ENCODE measurements around the gene BACH2.
A peak's percentile ranks its signal among the peaks of the same experiment; 100 is the strongest.
"Not testable (repeated sequence)": the region's sequence is repeated elsewhere in the genome, so short reads cannot be mapped to it uniquely, and the experiment has no call there.

BACH2 gene

GRCh38 chr6:90126839-90127238, 169.8 kb downstream of the BACH2 start:
- no peaks in the 10 kb centered on the region for H3K9me3 Mint-ChIP-seq
- peaks cover 80% of the 10 kb centered on the region for H3K4me1 Mint-ChIP-seq (ENCODE audit: low read depth)
- peaks cover 54% of the 10 kb centered on the region for H3K36me3 Mint-ChIP-seq (ENCODE audit: low read depth)
- peak overlapping the region; percentile 54 for H3K27ac Mint-ChIP-seq
- no peaks in the 10 kb centered on the region for H3K27me3 Mint-ChIP-seq
- H3K4me3 Mint-ChIP-seq, result peak overlapping the region; percentile 42

DNA sequence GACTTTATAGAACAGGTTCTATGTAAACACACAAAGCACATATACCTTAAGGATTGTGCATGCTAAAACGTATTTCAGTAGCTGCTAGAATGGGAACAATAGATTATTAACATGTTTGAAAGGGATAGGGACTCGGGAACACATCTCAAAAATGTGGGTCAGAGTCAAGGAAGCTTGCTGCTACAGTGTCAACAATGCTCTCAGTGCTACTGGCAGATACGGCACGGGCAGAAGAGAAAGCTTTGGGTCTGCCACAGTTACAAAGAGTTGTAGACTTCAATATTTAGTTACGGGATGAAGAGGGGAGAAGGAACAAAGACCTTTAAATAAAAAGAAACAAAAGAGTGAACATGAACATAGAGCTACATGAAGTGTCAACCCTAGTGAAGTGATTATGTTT, 170.5 kb downstream of the BACH2 start:
- Mint-ChIP-seq H3K27ac (peak overlapping the region; percentile 37), H3K4me3 (peak overlapping the region; percentile 42), H3K4me1 (ENCODE audit: low read depth) (peaks cover 76% of the 10 kb centered on the region), H3K27me3 (no peaks in the 10 kb centered on the region), H3K36me3 (ENCODE audit: low read depth) (peaks cover 54% of the 10 kb centered on the region), H3K9me3 (no peaks in the 10 kb centered on the region)

DNA sequence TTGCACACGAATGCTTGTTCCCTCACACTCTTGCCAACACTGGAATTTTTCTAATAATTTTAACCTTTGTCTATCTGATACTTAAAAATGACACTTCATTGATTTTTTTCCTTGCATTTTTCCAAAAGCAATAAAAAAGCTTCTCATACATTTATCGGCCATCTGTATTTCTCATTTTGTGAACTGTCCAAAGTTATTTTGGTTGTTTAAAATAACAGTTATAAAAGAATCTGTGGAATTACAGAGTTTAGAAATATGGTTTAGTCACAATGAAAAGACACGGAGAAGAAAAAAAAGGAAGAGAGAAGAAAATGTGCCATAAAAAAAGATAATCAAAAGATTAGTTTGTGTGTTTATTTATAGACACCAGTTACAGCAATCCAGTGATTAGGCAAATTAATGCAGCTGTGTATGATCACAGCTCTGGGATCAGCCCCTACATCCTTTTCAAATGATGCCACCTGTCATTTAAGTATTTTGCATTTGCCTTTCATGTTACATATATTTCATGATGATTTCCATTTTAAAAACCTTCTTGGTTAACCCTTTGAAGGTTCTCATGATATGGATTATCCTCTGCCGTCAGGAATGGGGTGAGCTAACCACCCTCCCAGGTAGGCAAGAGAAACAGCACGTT, 171.7 kb downstream of the BACH2 start:
- Mint-ChIP-seq H3K9me3 (no peaks in the 10 kb centered on the region), H3K4me3 (no peak overlapping the region), H3K27me3 (no peaks in the 10 kb centered on the region), H3K36me3 (ENCODE audit: low read depth) (peaks cover 59% of the 10 kb centered on the region), H3K27ac (peak overlapping the region; percentile 58), H3K4me1 (ENCODE audit: low read depth) (peaks cover 77% of the 10 kb centered on the region)

GRCh38 chr6:90123831-90124230, 172.8 kb downstream of the BACH2 start:
- Mint-ChIP-seq H3K4me3 (no peak overlapping the region), H3K4me1 (ENCODE audit: low read depth) (peaks cover 89% of the 10 kb centered on the region), H3K36me3 (ENCODE audit: low read depth) (peaks cover 58% of the 10 kb centered on the region), H3K9me3 (no peaks in the 10 kb centered on the region), H3K27ac (peak overlapping the region; percentile 74), H3K27me3 (no peaks in the 10 kb centered on the region)

GRCh38 chr6:90121982-90122381, 174.7 kb downstream of the BACH2 start:
- peaks cover 94% of the 10 kb centered on the region for H3K4me1 Mint-ChIP-seq (ENCODE audit: low read depth)
- peaks cover 8% of the 10 kb centered on the region for H3K9me3 Mint-ChIP-seq
- H3K27me3 Mint-ChIP-seq, result no peaks in the 10 kb centered on the region
- H3K4me3 Mint-ChIP-seq, result peak overlapping the region; percentile 55
- H3K27ac Mint-ChIP-seq, result peak overlapping the region; percentile 91
- H3K36me3 Mint-ChIP-seq (ENCODE audit: low read depth), result peaks cover 56% of the 10 kb centered on the region

GRCh38 chr6:90120327-90120726, 176.3 kb downstream of the BACH2 start:
- peaks cover 57% of the 10 kb centered on the region for H3K36me3 Mint-ChIP-seq (ENCODE audit: low read depth)
- no peaks in the 10 kb centered on the region for H3K27me3 Mint-ChIP-seq
- peaks cover 87% of the 10 kb centered on the region for H3K4me1 Mint-ChIP-seq (ENCODE audit: low read depth)
- no peak overlapping the region for H3K4me3 Mint-ChIP-seq
- H3K9me3 Mint-ChIP-seq, result peaks cover 22% of the 10 kb centered on the region
- no peak overlapping the region for H3K27ac Mint-ChIP-seq

DNA sequence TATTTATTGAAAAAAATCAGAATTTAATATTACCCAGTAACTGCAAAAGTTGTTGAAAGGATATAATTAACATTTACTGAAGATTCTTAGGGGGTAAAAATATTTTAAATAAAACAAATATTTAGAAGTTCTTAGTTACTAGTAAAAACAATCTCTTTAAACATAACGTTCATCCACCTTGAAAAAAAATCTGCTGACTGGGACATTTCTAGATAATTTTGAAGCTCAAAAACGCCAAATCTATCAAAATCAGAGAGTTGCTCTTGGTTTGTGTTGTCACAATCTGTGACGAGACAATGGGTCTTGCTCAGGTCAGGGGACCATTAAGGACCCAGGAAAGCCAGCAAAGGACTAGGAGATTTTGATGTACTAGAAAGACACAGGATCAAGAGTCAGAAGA, 177.0 kb downstream of the BACH2 start:
- H3K36me3 Mint-ChIP-seq (ENCODE audit: low read depth), result peaks cover 62% of the 10 kb centered on the region

GRCh38 chr6:90118581-90118980, 178.1 kb downstream of the BACH2 start:
- Mint-ChIP-seq H3K27me3 (no peaks in the 10 kb centered on the region), H3K4me1 (ENCODE audit: low read depth) (peaks cover 84% of the 10 kb centered on the region), H3K36me3 (ENCODE audit: low read depth) (peaks cover 72% of the 10 kb centered on the region), H3K9me3 (peaks cover 33% of the 10 kb centered on the region), H3K4me3 (no peak overlapping the region), H3K27ac (no peak overlapping the region)

More for the DNA sequence above, 177.0 kb downstream of the BACH2 start:
- peak overlapping the region; percentile 21 for H3K4me3 Mint-ChIP-seq
- H3K4me1 Mint-ChIP-seq (ENCODE audit: low read depth), result peaks cover 84% of the 10 kb centered on the region
- no peak overlapping the region for H3K27ac Mint-ChIP-seq
- H3K27me3 Mint-ChIP-seq, result no peaks in the 10 kb centered on the region
- peaks cover 27% of the 10 kb centered on the region for H3K9me3 Mint-ChIP-seq

GRCh38 chr6:90118069-90118468, 178.6 kb downstream of the BACH2 start:
- H3K27me3 Mint-ChIP-seq, result no peaks in the 10 kb centered on the region
- no peak overlapping the region for H3K27ac Mint-ChIP-seq
- peaks cover 85% of the 10 kb centered on the region for H3K4me1 Mint-ChIP-seq (ENCODE audit: low read depth)
- H3K9me3 Mint-ChIP-seq, result peaks cover 39% of the 10 kb centered on the region
- peaks cover 75% of the 10 kb centered on the region for H3K36me3 Mint-ChIP-seq (ENCODE audit: low read depth)
- H3K4me3 Mint-ChIP-seq, result no peak overlapping the region

- not testable (repeated sequence) for H3K27me3 Mint-ChIP-seq, H3K27ac Mint-ChIP-seq, H3K4me3 Mint-ChIP-seq
- Mint-ChIP-seq H3K36me3 (ENCODE audit: low read depth) (peaks cover 77% of the 10 kb centered on the region), H3K9me3 (peaks cover 44% of the 10 kb centered on the region), H3K4me1 (ENCODE audit: low read depth) (peaks cover 89% of the 10 kb centered on the region)
Measured at GRCh38 chr6:90116126-90116525, 180.5 kb downstream of the BACH2 start.

GRCh38 chr6:90113389-90113788, 183.3 kb downstream of the BACH2 start:
- Mint-ChIP-seq H3K4me1 (ENCODE audit: low read depth) (peaks cover 89% of the 10 kb centered on the region), H3K36me3 (ENCODE audit: low read depth) (peaks cover 71% of the 10 kb centered on the region), H3K27ac (peak overlapping the region; percentile 32), H3K9me3 (peaks cover 44% of the 10 kb centered on the region), H3K4me3 (no peak overlapping the region), H3K27me3 (no peaks in the 10 kb centered on the region)

GRCh38 chr6:90111387-90111786, 185.3 kb downstream of the BACH2 start:
- Mint-ChIP-seq H3K9me3 (peaks cover 32% of the 10 kb centered on the region), H3K36me3 (ENCODE audit: low read depth) (peaks cover 63% of the 10 kb centered on the region), H3K27ac (peak overlapping the region; percentile 95), H3K27me3 (no peaks in the 10 kb centered on the region), H3K4me3 (peak overlapping the region; percentile 64), H3K4me1 (ENCODE audit: low read depth) (peaks cover 90% of the 10 kb centered on the region)

DNA sequence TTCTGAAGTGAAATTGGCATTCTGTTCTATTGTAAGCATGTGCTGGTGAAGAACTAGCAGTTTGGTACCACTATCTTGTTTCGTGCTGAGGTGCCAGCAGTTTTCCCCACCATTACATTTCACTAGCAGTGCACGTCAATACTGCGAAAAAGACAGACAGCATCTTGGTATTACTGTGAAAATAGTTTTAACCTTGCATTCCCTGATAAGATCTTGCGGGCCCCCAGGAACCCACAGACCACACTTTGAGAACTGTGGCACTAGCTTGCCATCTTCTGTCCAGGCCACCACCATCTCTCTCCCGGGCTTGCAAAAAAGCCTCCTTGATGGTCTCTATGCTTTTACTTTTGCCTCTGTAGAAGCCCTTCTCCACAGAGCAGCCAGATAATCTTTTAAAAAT, 185.7 kb downstream of the BACH2 start:
- peaks cover 28% of the 10 kb centered on the region for H3K9me3 Mint-ChIP-seq
- peak overlapping the region; percentile 95 for H3K27ac Mint-ChIP-seq
- H3K4me1 Mint-ChIP-seq (ENCODE audit: low read depth), result peaks cover 95% of the 10 kb centered on the region
- peak overlapping the region; percentile 64 for H3K4me3 Mint-ChIP-seq
- no peaks in the 10 kb centered on the region for H3K27me3 Mint-ChIP-seq
- H3K36me3 Mint-ChIP-seq (ENCODE audit: low read depth), result peaks cover 59% of the 10 kb centered on the region

GRCh38 chr6:90109141-90109540, 187.5 kb downstream of the BACH2 start:
- peaks cover 100% of the 10 kb centered on the region for H3K4me1 Mint-ChIP-seq (ENCODE audit: low read depth)
- no peaks in the 10 kb centered on the region for H3K27me3 Mint-ChIP-seq
- peak overlapping the region; percentile 72 for H3K4me3 Mint-ChIP-seq
- peaks cover 50% of the 10 kb centered on the region for H3K36me3 Mint-ChIP-seq (ENCODE audit: low read depth)
- H3K27ac Mint-ChIP-seq, result peak overlapping the region; percentile 86
- H3K9me3 Mint-ChIP-seq, result peaks cover 13% of the 10 kb centered on the region

DNA sequence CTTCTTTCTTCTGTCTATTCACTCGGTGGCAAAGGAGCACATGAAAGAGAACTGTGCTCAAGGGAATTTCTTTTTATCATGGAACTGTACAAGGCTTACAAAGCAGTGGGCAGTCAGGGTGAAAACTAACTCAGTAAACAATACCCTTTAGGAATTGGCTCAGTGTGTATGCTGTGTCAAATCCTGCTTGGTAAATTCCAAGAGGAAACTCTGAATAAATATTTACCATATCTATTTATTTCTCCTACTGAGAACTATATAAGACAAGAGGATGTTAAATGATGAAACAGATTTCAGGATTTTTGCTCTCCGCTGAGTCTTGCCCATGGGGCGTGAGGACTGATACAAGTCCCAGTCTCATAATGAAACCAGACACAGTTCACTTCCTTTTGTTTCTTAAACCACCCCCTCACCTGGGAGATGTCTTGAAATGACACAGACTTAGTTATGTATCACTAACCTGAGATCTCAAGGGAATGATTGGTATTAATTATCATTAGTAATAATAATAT, 188.8 kb downstream of the BACH2 start:
- no peaks in the 10 kb centered on the region for H3K27me3 Mint-ChIP-seq
- peak overlapping the region; percentile 87 for H3K27ac Mint-ChIP-seq
- H3K4me1 Mint-ChIP-seq (ENCODE audit: low read depth), result peaks cover 100% of the 10 kb centered on the region
- H3K36me3 Mint-ChIP-seq (ENCODE audit: low read depth), result peaks cover 50% of the 10 kb centered on the region
- peak overlapping the region; percentile 50 for H3K4me3 Mint-ChIP-seq
- peaks cover 3% of the 10 kb centered on the region for H3K9me3 Mint-ChIP-seq

- Mint-ChIP-seq H3K4me3 (peak overlapping the region; percentile 50), H3K36me3 (ENCODE audit: low read depth) (peaks cover 49% of the 10 kb centered on the region), H3K27me3 (no peaks in the 10 kb centered on the region), H3K27ac (peak overlapping the region; percentile 87), H3K9me3 (no peaks in the 10 kb centered on the region), H3K4me1 (ENCODE audit: low read depth) (peaks cover 100% of the 10 kb centered on the region)
Measured at GRCh38 chr6:90107371-90107770, 189.3 kb downstream of the BACH2 start.
